ENCODE data around the gene GEN1. TPM values are rescaled to one million over a fixed set of nuclear protein-coding genes. Genes with fewer than 3 reads are reported as not detected.

GEN1 gene
- total and polyA plus RNA-seq, 2 of the 13 experiments (the other 11 are each of a cell fraction or from before 2014, with no cell fraction given): 9.9 to 27.1 TPM

- no TSS peak for BruUV-seq (replicated peaks)
- in situ Hi-C loops (cut with HindIII; ENCODE audit: extremely low pct_ligation_motif_present, low pct_unique_long_range_greater_than_20kb): no loop called here
- Histone ChIP-seq H3K4me1 (ENCODE audit: insufficient read depth, low read length) (no peaks in the 10 kb centered on the region), H3K9me3 (ENCODE audit: low read length) (no peaks in the 10 kb centered on the region), H3K36me3 (replicated peaks in 1 of 2; ENCODE audit: control insufficient read depth in 1 of 2, insufficient read depth in 2 of 2, low read length in 2 of 2) (peaks cover 17 to 42% of the 10 kb centered on the region in 2 experiments), H4K20me1 (ENCODE audit: insufficient read depth, low read length) (no peaks in the 10 kb centered on the region), H3K4me3 (replicated peaks in 1 of 3; ENCODE audit: insufficient read depth in 1 of 3, low read depth in 2 of 3, low read length in 3 of 3) (no peak overlapping the region), H3K27ac (ENCODE audit: extremely low read length, insufficient read depth, low read length) (no peak overlapping the region), H2AFZ (ENCODE audit: low read length) (no peak overlapping the region), H3K79me2 (ENCODE audit: insufficient read depth, low read length) (no peaks in the 10 kb centered on the region), H3K27me3 (ENCODE audit: control insufficient read depth in 1 of 2, insufficient read depth in 2 of 2, low read length in 2 of 2) (no peaks in the 10 kb centered on the region), H3K4me2 (ENCODE audit: low read depth, low read length) (no peak overlapping the region), H3K9ac (ENCODE audit: insufficient read depth, low read depth, low read length) (no peak overlapping the region)
- intact Hi-C loops (cut with micrococcal nuclease; ENCODE audit: unreplicated experiment): no loop called here
- CTCF ChIA-PET (ENCODE audit: low intra/inter-chr PET ratio, low total read pairs): no interaction called here
- FAIRE-seq: no peak
- WGBS (ENCODE audit: low lambda C conversion rate): 100% methylated on average over 2 of the region's 2 CpGs
- no peak for DNase-seq (ENCODE audit: low spot score)
- no peak for ATAC-seq
- POLR2A ChIA-PET: no interaction called here
- TF ChIP-seq ZBTB21 (CRISPR knock-in tag; IDR thresholded peaks at IDR 0.05): no peak
- TF ChIP-seq MAFF (IDR thresholded peaks at IDR 0.05; ENCODE audit: low read depth, low read length): no peak
- no peak for TF ChIP-seq RORA (CRISPR knock-in tag; IDR thresholded peaks at IDR 0.05)
- TF ChIP-seq NBN (conservative IDR thresholded peaks at IDR 0.05): no peak
- TF ChIP-seq HMG20A (CRISPR knock-in tag; IDR thresholded peaks at IDR 0.05; ENCODE audit: borderline replicate concordance): no peak
- no peak for TF ChIP-seq RNF219 (CRISPR knock-in tag; IDR thresholded peaks at IDR 0.05)
- TF ChIP-seq MIER2 (CRISPR knock-in tag; IDR thresholded peaks at IDR 0.05): no peak
- TF ChIP-seq HCFC1 (IDR thresholded peaks at IDR 0.05; ENCODE audit: low read depth, low read length): no peak
Measured at GRCh38 chr2:17740203-17740602, 13.7 kb upstream of the GEN1 start.

Measured in HepG2 (cell line).